Measurements from ENCODE around the gene CBX4. TPM values are rescaled to one million over a fixed set of nuclear protein-coding genes. Genes with fewer than 3 reads are reported as not detected.
A peak's percentile ranks its signal among the peaks of the same experiment; 100 is the strongest.

The CBX4 gene
- total RNA-seq, 1 experiment from 2014 or later: 6.2 TPM

DNA sequence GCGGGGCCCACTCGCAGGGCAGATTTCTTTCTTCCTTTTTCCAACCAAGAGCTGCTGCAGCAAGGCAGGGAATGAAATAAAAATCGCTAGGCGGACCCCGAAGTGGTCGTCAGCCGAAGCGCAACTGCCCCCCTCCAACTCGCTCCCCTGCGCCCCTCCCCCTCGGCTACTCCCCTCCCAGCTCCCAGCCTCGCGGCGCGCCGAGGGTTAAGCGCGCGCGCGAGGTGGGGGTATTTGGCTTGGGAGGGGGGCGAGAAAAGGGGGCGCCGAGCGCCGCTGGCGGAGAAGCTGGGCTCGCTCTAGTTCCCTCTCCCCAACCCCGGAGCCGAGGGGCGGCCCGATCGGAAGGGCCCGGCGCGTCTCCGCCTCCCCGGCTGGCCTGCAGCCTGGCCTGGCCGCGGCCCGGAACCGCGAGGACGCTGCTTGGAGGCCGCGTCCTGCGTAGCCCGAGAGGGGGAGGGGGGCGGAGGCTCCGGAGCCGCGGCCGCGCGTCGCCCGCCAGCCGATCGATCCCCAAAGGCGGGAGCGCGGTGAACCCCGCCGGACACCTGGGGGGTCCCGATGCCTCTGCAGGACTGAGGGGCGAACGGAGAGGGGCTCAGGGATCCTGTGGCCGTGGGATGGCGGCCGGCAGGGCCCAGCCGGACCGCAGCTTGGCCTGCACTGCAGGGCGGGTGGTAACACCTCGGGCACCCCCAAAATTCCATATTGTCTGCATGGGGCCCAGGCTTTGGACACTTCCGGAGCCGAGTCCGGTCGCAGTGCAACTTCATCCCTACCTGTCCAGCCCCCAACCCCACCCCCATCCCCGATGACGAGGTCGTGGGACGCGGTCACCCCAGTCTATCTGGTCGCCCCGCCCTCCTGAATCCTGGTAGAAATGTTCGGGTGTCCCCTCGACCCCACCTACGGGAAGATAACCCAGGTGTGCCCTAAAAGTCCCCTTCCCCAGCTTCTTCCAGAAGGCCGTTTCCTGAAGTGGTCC lies 4.9 kb upstream of the CBX4 start:
- peaks cover 94% of the 10 kb centered on the region for H3K27me3 Mint-ChIP-seq (ENCODE audit: low read depth)
- Histone ChIP-seq H3K18ac (ENCODE audit: insufficient read length, low read depth, low read length) (peak overlapping the region; percentile 58), H2BK20ac (ENCODE audit: low read depth, low read length, poor library complexity, severe bottlenecking) (no peak overlapping the region), H2BK120ac (ENCODE audit: low read depth, low read length, poor library complexity, severe bottlenecking) (no peak overlapping the region), H2BK12ac (ENCODE audit: insufficient read length, low read depth, low read length) (no peak overlapping the region), H3K79me1 (ENCODE audit: insufficient read depth, low read depth, low read length, poor library complexity, severe bottlenecking) (no peaks in the 10 kb centered on the region), H3K79me2 (ENCODE audit: insufficient read depth, low read length) (no peaks in the 10 kb centered on the region), H3K4ac (ENCODE audit: low read depth, low read length) (no peak overlapping the region), H4K91ac (ENCODE audit: insufficient read length, low read depth, low read length) (no peak overlapping the region), H4K8ac (replicated peaks; ENCODE audit: insufficient read length, low read depth, low read length) (no peak overlapping the region), H4K20me1 (ENCODE audit: control insufficient read depth, insufficient read depth, insufficient read length) (no peaks in the 10 kb centered on the region), H3K56ac (ENCODE audit: insufficient read length, low read depth, low read length) (no peak overlapping the region), H2AFZ (ENCODE audit: low read length) (no peak overlapping the region), H3K9ac (ENCODE audit: extremely low read depth, insufficient read length, low read length) (no peak overlapping the region), H4K5ac (ENCODE audit: insufficient read length, low read depth, low read length) (no peak overlapping the region), H2BK5ac (ENCODE audit: insufficient read length, low read length) (no peak overlapping the region), H3K27me3 (ENCODE audit: insufficient read depth, low read length) (peaks cover 58% of the 10 kb centered on the region), H3K23me2 (ENCODE audit: insufficient read length, low read depth, low read length, poor library complexity, severe bottlenecking) (peaks cover 18% of the 10 kb centered on the region), H3K9me3 (ENCODE audit: control insufficient read depth, low read depth, low read length) (no peaks in the 10 kb centered on the region), H3K14ac (ENCODE audit: insufficient read depth, low read length) (no peak overlapping the region), H3K4me2 (ENCODE audit: insufficient read depth, insufficient read length, low read length) (peak overlapping the region; percentile 68), H2AK5ac (ENCODE audit: insufficient read length, low read length) (no peak overlapping the region), H3K27ac (ENCODE audit: insufficient read length, low read depth, low read length) (no peak overlapping the region), H2BK15ac (ENCODE audit: low read depth, low read length) (no peak overlapping the region; the same call in 1 of the 2 replicates), H3T11ph (ENCODE audit: low read length) (no peak overlapping the region), H3K23ac (ENCODE audit: insufficient read length, low read depth, low read length) (no peak overlapping the region), H3K4me1 (ENCODE audit: insufficient read depth, low read length) (no peaks in the 10 kb centered on the region)
- no peaks in the 10 kb centered on the region; a peak in 1 of 7 replicates for H3K36me3 Mint-ChIP-seq (ENCODE audit: insufficient read depth in 1 of 3, low read depth in 3 of 3)
- H3K4me3 Mint-ChIP-seq: peak overlapping the region; percentile 47 to 76
- peak; percentile 70 for DNase-seq
- peaks cover 14 to 18% of the 10 kb centered on the region in 2 experiments; a peak in 3 of 4 replicates for H3K4me1 Mint-ChIP-seq
- H3K9me3 Mint-ChIP-seq: peaks cover 2 to 5% of the 10 kb centered on the region in 2 experiments; a peak in 1 of 5 replicates
- no CpG with 5 or more reads among the region's 89 CpGs for WGBS (ENCODE audit: extremely low coverage, insufficient read length, low lambda C conversion rate)
- H3K27ac Mint-ChIP-seq: no peak overlapping the region
- TF ChIP-seq, protein P1, sequence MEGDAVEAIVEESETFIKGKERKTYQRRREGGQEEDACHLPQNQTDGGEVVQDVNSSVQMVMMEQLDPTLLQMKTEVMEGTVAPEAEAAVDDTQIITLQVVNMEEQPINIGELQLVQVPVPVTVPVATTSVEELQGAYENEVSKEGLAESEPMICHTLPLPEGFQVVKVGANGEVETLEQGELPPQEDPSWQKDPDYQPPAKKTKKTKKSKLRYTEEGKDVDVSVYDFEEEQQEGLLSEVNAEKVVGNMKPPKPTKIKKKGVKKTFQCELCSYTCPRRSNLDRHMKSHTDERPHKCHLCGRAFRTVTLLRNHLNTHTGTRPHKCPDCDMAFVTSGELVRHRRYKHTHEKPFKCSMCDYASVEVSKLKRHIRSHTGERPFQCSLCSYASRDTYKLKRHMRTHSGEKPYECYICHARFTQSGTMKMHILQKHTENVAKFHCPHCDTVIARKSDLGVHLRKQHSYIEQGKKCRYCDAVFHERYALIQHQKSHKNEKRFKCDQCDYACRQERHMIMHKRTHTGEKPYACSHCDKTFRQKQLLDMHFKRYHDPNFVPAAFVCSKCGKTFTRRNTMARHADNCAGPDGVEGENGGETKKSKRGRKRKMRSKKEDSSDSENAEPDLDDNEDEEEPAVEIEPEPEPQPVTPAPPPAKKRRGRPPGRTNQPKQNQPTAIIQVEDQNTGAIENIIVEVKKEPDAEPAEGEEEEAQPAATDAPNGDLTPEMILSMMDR (conservative IDR thresholded peaks at IDR 0.05): no peak

Measured in H9 (cell line).